ENCODE data around the gene WFDC10B. TPM values are rescaled to one million over a fixed set of nuclear protein-coding genes. Genes with fewer than 3 reads are reported as not detected.

The WFDC10B gene
- total and polyA plus RNA-seq, 9 of the 15 experiments (the other 6 are each of a cell fraction or from before 2014, with no cell fraction given), result not detected

DNA sequence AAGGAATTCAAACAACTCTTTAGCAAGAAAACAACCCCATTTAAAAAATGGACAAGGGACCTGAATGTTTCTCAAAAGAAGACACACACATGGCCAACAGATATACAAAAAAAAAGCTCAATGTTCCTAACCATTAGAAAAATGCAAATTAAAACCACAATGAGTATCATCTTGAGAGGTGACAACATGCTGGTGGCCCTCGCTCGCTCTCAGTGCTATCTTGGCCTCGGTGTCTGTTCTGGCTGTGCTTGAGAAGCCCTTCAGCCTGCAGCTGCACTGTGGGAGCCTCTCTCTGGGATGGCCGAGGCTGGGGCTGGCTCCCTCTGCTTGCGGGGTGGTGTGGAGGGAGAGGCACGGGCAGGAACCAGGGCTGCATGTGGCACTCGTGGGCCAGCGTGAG is 30.7 kb upstream of the WFDC10B start (continued):
- no peak for TF ChIP-seq CHD7 (IDR thresholded peaks at IDR 0.05; ENCODE audit: low read depth, low read length)

Data from K562 (cell line).